ENCODE measurements around the gene GFRA1. TPM values are rescaled to one million over a fixed set of nuclear protein-coding genes. Genes with fewer than 3 reads are reported as not detected.

GFRA1 gene
- total and polyA plus RNA-seq, 2 of the 8 experiments (the other 6 are each of a cell fraction or from before 2014, with no cell fraction given), result 1.1 to 2.0 TPM

DNA sequence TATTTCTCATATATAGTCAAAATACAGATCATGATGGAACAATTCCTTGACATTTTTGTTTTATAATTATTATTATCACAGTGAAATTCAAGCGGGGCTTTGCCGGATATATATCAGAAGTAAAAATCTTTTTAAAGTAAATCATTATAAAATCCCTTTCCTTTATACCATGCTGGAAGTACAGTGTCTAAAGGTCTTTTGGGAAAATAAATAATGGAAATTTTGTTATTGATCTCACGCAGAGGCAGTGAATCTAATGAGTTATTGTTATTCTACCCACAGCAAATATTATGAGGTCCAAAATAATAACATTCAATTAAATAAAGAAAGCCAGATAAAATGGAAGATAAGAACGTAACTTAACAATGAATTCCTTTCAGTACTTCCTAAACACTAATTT lies 33.8 kb downstream of the GFRA1 start (continued):
- TF ChIP-seq CHD7 (IDR thresholded peaks at IDR 0.05; ENCODE audit: insufficient replicate concordance, low read length), result no peak
